Panc1 (cell line): ENCODE data around the gene SLC25A12.

ENCODE experiments used
- CTCF ChIP-seq: fragments of 450-650 bp; IDR thresholded peaks from 2 replicates; pipeline ENCODE4 v1.5.1; 2017; ENCODE audit warnings: mild to moderate bottlenecking
- POLR2AphosphoS5 ChIP-seq: IDR thresholded peaks from 2 replicates; pipeline ENCODE4 v1.6.1; 2012; ENCODE audit warnings: mild to moderate bottlenecking, low read depth, low read length, moderate library complexity
- SIN3A ChIP-seq: IDR thresholded peaks from 2 replicates; pipeline ENCODE4 v1.6.1; 2012; ENCODE audit warnings: low read depth, mild to moderate bottlenecking, low read length, moderate library complexity, borderline replicate concordance; ENCODE audit not compliant: insufficient read depth
- TF ChIP-seq, protein P1 (sequence below), 2 experiments: IDR thresholded peaks; 2 replicates each; pipeline ENCODE4 v1.6.1; 2011 to 2012; ENCODE audit warnings: low read depth in 2 of 2, control low read depth in 1 of 2, low read length in 1 of 2, mild to moderate bottlenecking in 1 of 2, moderate library complexity in 1 of 2; ENCODE audit not compliant: insufficient read depth in 1 of 2

DNA sequence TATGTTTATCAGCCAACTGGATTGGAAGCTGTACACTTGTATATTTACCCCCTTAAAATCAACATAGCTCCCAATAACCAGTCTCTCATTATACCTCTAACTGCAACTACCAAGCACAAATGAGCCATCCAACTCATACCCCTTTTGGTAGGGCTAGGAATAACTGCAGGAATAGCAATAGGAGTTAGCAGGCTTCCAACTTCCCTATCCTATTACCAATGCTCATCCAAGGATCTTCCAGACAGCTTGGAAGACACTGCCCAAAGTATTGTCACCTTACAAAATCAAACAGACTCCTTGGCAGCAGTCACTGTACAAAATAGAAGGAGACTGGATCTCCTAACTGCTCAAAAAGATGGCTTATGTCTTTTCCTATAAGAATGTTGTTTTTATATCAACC lies 61.6 kb downstream of the SLC25A12 start:
- TF ChIP-seq, protein P1, sequence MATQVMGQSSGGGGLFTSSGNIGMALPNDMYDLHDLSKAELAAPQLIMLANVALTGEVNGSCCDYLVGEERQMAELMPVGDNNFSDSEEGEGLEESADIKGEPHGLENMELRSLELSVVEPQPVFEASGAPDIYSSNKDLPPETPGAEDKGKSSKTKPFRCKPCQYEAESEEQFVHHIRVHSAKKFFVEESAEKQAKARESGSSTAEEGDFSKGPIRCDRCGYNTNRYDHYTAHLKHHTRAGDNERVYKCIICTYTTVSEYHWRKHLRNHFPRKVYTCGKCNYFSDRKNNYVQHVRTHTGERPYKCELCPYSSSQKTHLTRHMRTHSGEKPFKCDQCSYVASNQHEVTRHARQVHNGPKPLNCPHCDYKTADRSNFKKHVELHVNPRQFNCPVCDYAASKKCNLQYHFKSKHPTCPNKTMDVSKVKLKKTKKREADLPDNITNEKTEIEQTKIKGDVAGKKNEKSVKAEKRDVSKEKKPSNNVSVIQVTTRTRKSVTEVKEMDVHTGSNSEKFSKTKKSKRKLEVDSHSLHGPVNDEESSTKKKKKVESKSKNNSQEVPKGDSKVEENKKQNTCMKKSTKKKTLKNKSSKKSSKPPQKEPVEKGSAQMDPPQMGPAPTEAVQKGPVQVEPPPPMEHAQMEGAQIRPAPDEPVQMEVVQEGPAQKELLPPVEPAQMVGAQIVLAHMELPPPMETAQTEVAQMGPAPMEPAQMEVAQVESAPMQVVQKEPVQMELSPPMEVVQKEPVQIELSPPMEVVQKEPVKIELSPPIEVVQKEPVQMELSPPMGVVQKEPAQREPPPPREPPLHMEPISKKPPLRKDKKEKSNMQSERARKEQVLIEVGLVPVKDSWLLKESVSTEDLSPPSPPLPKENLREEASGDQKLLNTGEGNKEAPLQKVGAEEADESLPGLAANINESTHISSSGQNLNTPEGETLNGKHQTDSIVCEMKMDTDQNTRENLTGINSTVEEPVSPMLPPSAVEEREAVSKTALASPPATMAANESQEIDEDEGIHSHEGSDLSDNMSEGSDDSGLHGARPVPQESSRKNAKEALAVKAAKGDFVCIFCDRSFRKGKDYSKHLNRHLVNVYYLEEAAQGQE (IDR thresholded peaks at IDR 0.05; ENCODE audit: insufficient read depth in 1 of 2, low read depth in 2 of 2, low read length in 1 of 2), result no peak
- no peak for TF ChIP-seq CTCF
- TF ChIP-seq SIN3A, result no peak
- no peak for TF ChIP-seq POLR2AphosphoS5
